GM12878 (cell line): ENCODE data around the gene SRSF1. TPM values are rescaled to one million over a fixed set of nuclear protein-coding genes. Genes with fewer than 3 reads are reported as not detected.

Experiments used
- ATAC-seq: fragments of 200-7000 bp; cut with Tn5 transposase; 3 replicates; pipeline ENCODE4 v1.9.1; 2020; ENCODE audit warnings: mild to moderate bottlenecking, moderate library complexity
- BruUV-seq: library from RNA; stranded (reverse); fragments of 400-500 nt; replicated peaks from 2 replicates; lab custom pipeline; 2021; lab: Mats Ljungman, UMichigan
- CTCF ChIA-PET: fragments of 300-600 bp; sonication (Branson Sonifier 250); formaldehyde crosslinking; extraction: SDS; loops from one replicate; lab custom pipeline; 2021; ENCODE audit warnings: inconsistent platforms; lab: Yijun Ruan, JAX
- POLR2A ChIA-PET: fragments of 350-600 bp; formaldehyde crosslinking; extraction: SDS; loops from one replicate; lab custom pipeline; 2021; ENCODE audit warnings: inconsistent platforms; lab: Charles Lee
- RAD21 ChIA-PET: fragments of 300-600 bp; sonication (Branson Sonifier 250); formaldehyde crosslinking; loops from one replicate; lab custom pipeline; 2023; ENCODE audit warnings: antibody characterized with exemption; ENCODE audit not compliant: unreplicated experiment; lab: Charles Lee
- SMC1A ChIA-PET: fragments of 300-600 bp; sonication (Branson Sonifier 250); formaldehyde crosslinking; loops from one replicate; lab custom pipeline; 2023; ENCODE audit not compliant: unreplicated experiment, uncharacterized antibody; lab: Charles Lee
- DNase-seq: peaks from one replicate; pipeline ENCODE4 v3.0.0-alpha.2; 2011; ENCODE audit warnings: low read depth, low spot score
- FAIRE-seq: peaks from 3 replicates; lab custom pipeline; 2011; peaks lifted over from hg19 to GRCh38; lab: Jason Lieb, UNC
- H2AFZ ChIP-seq: 2 replicates; pipeline ENCODE4 v1.6.0; 2011; ENCODE audit warnings: low read depth, low read length, control low read depth; ENCODE audit not compliant: control insufficient read depth
- H3K27ac ChIP-seq: 2 replicates; pipeline ENCODE4 v1.5.1; 2011; ENCODE audit warnings: control low read depth; ENCODE audit not compliant: control insufficient read depth, insufficient read depth
- H3K27me3 ChIP-seq, 2 experiments: replicated peaks in 1 of 2; 2 replicates each; pipeline versions ENCODE4 v1.6.0 to v1.6.1; 2011; ENCODE audit warnings: low read length in 1 of 2; ENCODE audit not compliant: control insufficient read depth in 2 of 2, insufficient read depth in 2 of 2
- H3K36me3 ChIP-seq, 2 experiments: 2 replicates each; pipeline ENCODE4 v1.5.1; 2011; ENCODE audit warnings: low read length in 1 of 2; ENCODE audit not compliant: control insufficient read depth in 2 of 2, insufficient read depth in 2 of 2
- H3K4me1 ChIP-seq: 2 replicates; pipeline ENCODE4 v1.6.1; 2011; ENCODE audit warnings: mild to moderate bottlenecking, low read length, moderate library complexity, mixed read lengths; ENCODE audit not compliant: control insufficient read depth, insufficient read depth
- H3K4me2 ChIP-seq: 2 replicates; pipeline ENCODE4 v1.6.0; 2011; ENCODE audit warnings: control low read depth; ENCODE audit not compliant: control insufficient read depth, insufficient read depth
- H3K4me3 ChIP-seq: fragments of 200-600 bp; sonication (generic); 2 replicates; pipeline ENCODE4 v1.5.1; 2016
- H3K79me2 ChIP-seq: 2 replicates; pipeline ENCODE4 v1.6.0; 2011; ENCODE audit warnings: low read length; ENCODE audit not compliant: control insufficient read depth, insufficient read depth
- H3K9ac ChIP-seq: 2 replicates; pipeline ENCODE4 v1.8.0; 2011; ENCODE audit warnings: low read length, control low read depth, mixed read lengths; ENCODE audit not compliant: control insufficient read depth, insufficient read depth
- H3K9me3 ChIP-seq: replicated peaks from 3 replicates; pipeline ENCODE4 v1.5.1; 2011; ENCODE audit warnings: mild to moderate bottlenecking, low read length; ENCODE audit not compliant: control insufficient read depth, insufficient read depth
- H4K20me1 ChIP-seq: 2 replicates; pipeline ENCODE4 v1.6.0; 2011; ENCODE audit not compliant: control insufficient read depth, insufficient read depth
- BCL3 ChIP-seq: IDR thresholded peaks from 2 replicates; pipeline ENCODE4 v1.6.1; 2011; ENCODE audit warnings: borderline replicate concordance, low read depth, mild to moderate bottlenecking, moderate library complexity, low read length; ENCODE audit not compliant: insufficient read depth, poor library complexity, severe bottlenecking
- BHLHE40 ChIP-seq, 2 experiments: fragments of 450-650 bp in 1 of 2; IDR thresholded peaks; 2 replicates each; pipeline ENCODE4 v1.6.1; 2011 to 2017; ENCODE audit warnings: low read depth in 2 of 2, borderline replicate concordance in 1 of 2, improper control_type of control experiment in 1 of 2, low read length in 1 of 2, mild to moderate bottlenecking in 1 of 2
- CEBPZ ChIP-seq: fragments of 150-350 bp; IDR thresholded peaks from 2 replicates; pipeline ENCODE4 v1.6.1; 2016; ENCODE audit warnings: low read depth, low read length
- CHD1 ChIP-seq: IDR thresholded peaks from 2 replicates; pipeline ENCODE4 v1.6.1; 2012; ENCODE audit warnings: low read depth, low read length, improper control_type of control experiment
- CHD2 ChIP-seq: IDR thresholded peaks from 2 replicates; pipeline ENCODE4 v1.6.1; 2011; ENCODE audit warnings: low read depth, low read length, improper control_type of control experiment, borderline replicate concordance
- JUNB ChIP-seq: IDR thresholded peaks from 2 replicates; pipeline ENCODE4 v1.6.1; 2016; ENCODE audit warnings: antibody characterized with exemption, mild to moderate bottlenecking
- NBN ChIP-seq: fragments of 450-650 bp; IDR thresholded peaks from 2 replicates; pipeline ENCODE4 v1.6.1; 2016
- REST ChIP-seq: IDR thresholded peaks from 2 replicates; pipeline ENCODE4 v1.6.1; 2012; ENCODE audit warnings: mild to moderate bottlenecking, low read depth, low read length
- SREBF1 ChIP-seq: IDR thresholded peaks from 2 replicates; pipeline ENCODE4 v1.6.1; 2012; ENCODE audit warnings: mild to moderate bottlenecking, low read length
- WGBS: methylation state at CpG from one replicate; pipeline ENCODE4 v1.1.6; 2016; ENCODE audit warnings: low lambda C conversion rate; ENCODE audit not compliant: insufficient replicate concordance, insufficient coverage; ENCODE audit errors: missing lambda C conversion rate; 5-methylcytosine and 5-hydroxymethylcytosine counted together
- in situ Hi-C: fragments of 300-500 bp; cut with MboI; formaldehyde crosslinking; loops from 9 replicates; pipeline ENCODE4 v1.14.3; 2018; ENCODE audit warnings: mixed read lengths
- intact Hi-C: fragments of 100-400 bp; cut with micrococcal nuclease; formaldehyde crosslinking; loops from one replicate; pipeline ENCODE4 v1.14.2; 2022; ENCODE audit not compliant: unreplicated experiment
- polyA plus RNA-seq, 11 experiments: library from polyadenylated mRNA; depleted of rRNA in 4 of 11; unstranded in 6 of 11; stranded (reverse) in 5 of 11; fragments of >200 nt; fragmentation: Nextera tagmentation in 4 of 11; fragmentation: Illumina TruSeq in 1 of 11; extraction: Ambion mirVana in 4 of 11; extraction: Trizol in 1 of 11; gene quantifications; 1 replicate in 1 of 11; 2 replicates in 10 of 11; pipeline versions ENCODE4 v1.2.1 to v1.2.3, GENCODE V29; 2011 to 2016; ENCODE audit warnings: inconsistent platforms in 2 of 11, missing spikeins in 2 of 11, low read depth in 1 of 11
- total RNA-seq, 4 experiments: library from RNA; depleted of rRNA in 3 of 4; stranded (reverse); fragments of >200 nt in 3 of 4; fragmentation: Illumina TruSeq in 1 of 4; extraction: Trizol in 1 of 4; gene quantifications; 2 replicates each; pipeline versions ENCODE4 v1.2.1 to v1.2.3, GENCODE V29; 2013 to 2021

Gene SRSF1
- total and polyA plus RNA-seq, 10 of the 15 experiments (the other 5 are each of a cell fraction or from before 2014, with no cell fraction given) = 101 to 474 (median 404) TPM

GRCh38 chr17:58049533-58049932 lies 42.5 kb upstream of the SRSF1 start:
- WGBS = 83% methylated on average over 4 of the region's 4 CpGs
- ChIA-PET SMC1A (interaction anchor here (1.2 kb wide), 1 partner anchor 56 kb away, joined by 3 read pairs; no protein-coding TSS in a partner anchor), POLR2A (no interaction called here), RAD21 (no interaction called here), CTCF (no interaction called here)
- Histone ChIP-seq H3K9me3 (no peaks in the 10 kb centered on the region), H3K36me3 (no peaks in the 10 kb centered on the region), H3K4me2 (no peak overlapping the region), H3K27me3 (no peaks in the 10 kb centered on the region), H3K9ac (no peak overlapping the region), H3K27ac (no peak overlapping the region), H4K20me1 (no peaks in the 10 kb centered on the region), H3K4me3 (no peak overlapping the region)
- intact Hi-C loops = no loop called here
- no peak for FAIRE-seq
- ATAC-seq = no peak
- TF ChIP-seq BCL3 (no peak), NBN (no peak), CHD2 (no peak), REST (no peak), JUNB (no peak), CEBPZ (no peak), CHD1 (no peak), BHLHE40 (IDR thresholded peaks at IDR 0.05; ENCODE audit: borderline replicate concordance in 1 of 2, low read depth in 2 of 2, low read length in 1 of 2) (no peak), SREBF1 (no peak)
- TF ChIP-seq, all 136 proteins: peak for 0
- BruUV-seq = no TSS peak
- Histone ChIP-seq H2AFZ (no peak overlapping the region), H3K79me2 (no peaks in the 10 kb centered on the region), H3K4me1 (no peaks in the 10 kb centered on the region)
- in situ Hi-C loops = no loop called here
- no peak for DNase-seq
